Panc1 (cell line): ENCODE measurements around the gene ONECUT1.

Source experiments
- CTCF ChIP-seq: fragments of 450-650 bp; IDR thresholded peaks from 2 replicates; pipeline ENCODE4 v1.5.1; 2017; ENCODE audit warnings: mild to moderate bottlenecking
- POLR2AphosphoS5 ChIP-seq: IDR thresholded peaks from 2 replicates; pipeline ENCODE4 v1.6.1; 2012; ENCODE audit warnings: mild to moderate bottlenecking, low read depth, low read length, moderate library complexity
- REST ChIP-seq, 2 experiments: IDR thresholded peaks; 2 replicates each; pipeline ENCODE4 v1.6.1; 2011 to 2012; ENCODE audit warnings: low read depth in 2 of 2, control low read depth in 1 of 2, low read length in 1 of 2, mild to moderate bottlenecking in 1 of 2, moderate library complexity in 1 of 2; ENCODE audit not compliant: insufficient read depth in 1 of 2
- SIN3A ChIP-seq: IDR thresholded peaks from 2 replicates; pipeline ENCODE4 v1.6.1; 2012; ENCODE audit warnings: low read depth, mild to moderate bottlenecking, low read length, moderate library complexity, borderline replicate concordance; ENCODE audit not compliant: insufficient read depth
- TCF7L2 ChIP-seq: IDR thresholded peaks from 2 replicates; pipeline ENCODE4 v1.6.1; 2011; ENCODE audit warnings: mild to moderate bottlenecking, low read depth, low read length, inconsistent platforms

- no peak for TF ChIP-seq CTCF
- no peak for TF ChIP-seq SIN3A
- no peak for TF ChIP-seq TCF7L2
- TF ChIP-seq POLR2AphosphoS5 = no peak
- TF ChIP-seq REST (IDR thresholded peaks at IDR 0.05; ENCODE audit: insufficient read depth in 1 of 2, low read depth in 2 of 2, low read length in 1 of 2) = no peak
Measured at GRCh38 chr15:52726195-52726594, 63.9 kb downstream of the ONECUT1 start.
